Erythroblast (primary cell): Measurements from ENCODE around the gene SLC30A10.
"Not testable (repeated sequence)": the region's sequence is repeated elsewhere in the genome, so short reads cannot be mapped to it uniquely, and the experiment has no call there.

Source experiments
- DNase-seq, 2 experiments: peaks; one replicate each; lab custom pipeline; 2025; lab: John Stamatoyannopoulos, UW
- GATA1 ChIP-seq: IDR thresholded peaks from 2 replicates; pipeline ENCODE4 v1.6.1; 2011; ENCODE audit warnings: low read depth, mild to moderate bottlenecking, control low read depth, low read length, moderate library complexity
- POLR2A ChIP-seq: IDR thresholded peaks from 2 replicates; pipeline ENCODE4 v1.6.1; 2011; ENCODE audit warnings: mild to moderate bottlenecking, low read length

SLC30A10 gene

DNA sequence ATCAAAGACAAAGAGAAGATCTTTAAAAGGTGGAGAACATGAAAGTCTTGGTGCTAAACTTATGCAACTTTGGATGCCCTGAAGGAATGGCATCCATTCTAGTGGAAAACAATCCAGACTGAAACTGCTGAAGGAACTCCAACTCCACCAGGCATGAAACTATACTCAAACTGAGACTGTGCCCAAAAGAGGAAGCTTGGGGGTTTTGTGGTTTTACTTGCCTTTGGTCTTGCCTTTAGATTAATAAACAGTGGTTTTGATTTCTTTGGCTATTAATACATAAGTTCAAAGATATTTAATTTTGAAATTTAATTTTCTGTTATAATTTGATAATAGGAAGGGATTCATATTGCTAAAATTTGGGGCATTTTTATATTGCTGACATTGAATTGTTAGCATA lies 17.4 kb upstream of the SLC30A10 start:
- DNase-seq, result no peak
- TF ChIP-seq POLR2A (no peak), GATA1 (no peak)

DNA sequence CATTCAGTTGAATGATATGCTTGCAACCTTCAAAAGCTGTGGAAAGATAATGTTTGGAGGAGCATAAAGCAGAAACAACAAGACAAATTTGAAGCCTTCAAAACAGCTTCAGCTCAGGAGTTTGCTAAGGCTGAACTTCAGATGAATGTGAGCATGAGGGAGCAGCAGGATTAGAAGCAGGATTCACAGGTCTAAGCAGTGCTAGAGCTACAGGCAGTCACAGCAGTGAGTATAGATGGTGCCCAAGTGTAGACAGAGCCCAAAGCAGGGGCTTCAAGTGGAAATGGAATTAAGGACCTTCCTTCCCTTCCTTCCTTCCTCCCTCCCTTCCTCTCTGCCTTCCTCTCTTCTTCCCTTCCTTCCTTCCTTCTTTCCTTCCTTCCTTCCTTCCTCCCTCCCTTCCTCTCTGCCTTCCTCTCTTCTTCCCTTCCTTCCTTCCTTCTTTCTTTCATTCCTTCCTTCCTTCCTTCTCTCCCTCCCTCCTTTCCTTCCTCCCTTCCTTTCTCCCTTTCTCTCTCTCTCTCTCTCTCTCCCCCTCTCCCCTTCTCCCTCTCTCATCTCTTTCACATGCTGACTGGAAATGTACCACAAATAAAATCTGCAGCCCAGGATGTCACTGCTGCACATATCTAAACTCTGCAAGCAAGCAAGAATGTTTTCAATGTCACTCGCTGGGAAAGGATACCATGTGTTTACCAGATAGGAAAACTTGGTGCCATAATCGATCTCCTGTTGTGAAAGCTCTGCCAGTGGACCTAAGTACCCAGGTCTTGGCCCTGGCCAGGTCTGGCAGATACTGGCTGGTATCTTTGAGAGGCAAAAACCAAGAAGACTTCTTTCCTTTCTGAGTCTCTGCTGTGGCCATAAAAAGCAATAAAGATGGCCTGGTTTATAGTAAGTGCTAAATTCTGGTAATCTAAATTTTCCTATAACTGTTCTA lies 13.1 kb upstream of the SLC30A10 start:
- TF ChIP-seq GATA1, result no peak
- no peak for TF ChIP-seq POLR2A
- DNase-seq, result no peak

DNA sequence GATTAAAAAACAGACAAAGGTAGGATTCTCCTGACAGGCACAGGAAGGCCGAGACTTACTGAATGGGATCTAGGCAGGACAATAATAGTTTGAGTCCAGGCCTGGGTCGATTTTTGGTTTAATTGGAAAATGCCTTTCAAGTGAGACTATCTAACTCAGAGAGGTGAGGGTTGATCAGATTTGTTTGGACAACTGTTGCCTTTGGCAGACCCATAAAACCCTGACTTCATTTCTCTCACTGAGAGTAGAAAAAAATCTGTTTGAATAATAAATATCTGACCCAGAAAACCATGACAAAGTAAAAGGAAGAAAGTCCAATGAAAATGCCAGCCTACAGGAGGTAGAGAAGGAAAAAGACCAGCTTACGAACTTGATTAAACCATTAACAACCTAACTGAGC lies 12.3 kb upstream of the SLC30A10 start:
- TF ChIP-seq GATA1, result no peak
- no peak for TF ChIP-seq POLR2A
- DNase-seq, result no peak

DNA sequence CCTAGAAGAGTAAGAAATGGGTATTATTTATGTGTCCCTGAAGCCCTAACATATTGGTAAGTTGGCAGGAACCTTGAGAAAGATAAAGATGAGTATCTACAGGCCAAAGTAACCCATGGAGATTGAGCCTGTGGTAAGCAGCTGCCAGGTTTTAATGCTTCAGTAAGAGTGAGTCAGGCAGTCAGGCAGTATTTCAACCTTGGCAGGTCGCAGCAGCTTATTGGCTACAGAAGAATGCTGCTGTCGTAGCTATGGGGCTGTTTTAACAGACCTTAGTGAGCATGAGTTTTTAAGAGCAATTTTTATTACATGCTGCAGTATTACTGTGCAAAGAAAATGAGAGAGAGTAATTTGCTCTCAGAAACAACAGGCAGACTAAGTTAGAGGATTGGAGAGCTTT lies 10.3 kb upstream of the SLC30A10 start:
- DNase-seq, result no peak

DNA sequence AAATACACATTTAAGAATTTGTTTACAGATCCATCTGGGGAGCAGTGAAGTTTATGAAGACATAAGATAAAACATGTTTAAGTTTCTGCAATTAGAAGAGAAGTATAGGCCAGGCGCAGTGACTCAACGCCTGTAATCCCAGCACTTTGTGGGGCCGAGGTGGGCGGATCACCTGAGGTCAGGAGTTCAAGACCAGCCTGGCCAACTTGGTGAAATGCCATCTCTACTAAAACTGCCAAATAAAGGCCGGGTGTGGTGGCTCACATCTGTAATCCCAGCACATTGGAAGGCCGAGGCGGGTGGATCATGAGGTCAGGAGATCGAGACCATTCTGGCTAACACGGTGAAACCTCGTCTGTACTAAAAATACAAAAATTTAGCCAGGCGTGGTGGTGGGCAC lies 5.4 kb upstream of the SLC30A10 start:
- not testable (repeated sequence) for DNase-seq

More for the DNA sequence above, 10.3 kb upstream of the SLC30A10 start:
- TF ChIP-seq POLR2A (no peak), GATA1 (no peak)

DNA sequence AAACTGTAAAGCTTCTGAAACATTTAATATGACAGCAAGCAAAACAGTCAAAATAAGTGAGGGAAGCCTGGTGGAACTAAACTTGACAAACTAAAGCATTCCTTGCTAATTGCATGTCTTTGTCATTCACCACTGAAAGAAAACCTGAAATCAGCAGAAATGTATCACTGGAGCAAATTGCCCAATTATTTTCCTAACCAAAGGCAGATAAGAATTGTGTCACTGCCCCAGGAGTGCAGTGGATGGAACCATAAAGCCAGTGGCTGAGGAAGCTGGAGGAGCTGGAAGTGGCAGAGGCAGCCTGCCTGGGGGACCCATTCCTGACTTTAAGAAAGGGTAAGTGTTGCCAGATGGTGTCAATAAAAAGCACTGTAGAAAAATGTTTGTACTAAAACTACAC lies 2.7 kb upstream of the SLC30A10 start:
- no peak for DNase-seq
- TF ChIP-seq GATA1 (no peak), POLR2A (no peak)

DNA sequence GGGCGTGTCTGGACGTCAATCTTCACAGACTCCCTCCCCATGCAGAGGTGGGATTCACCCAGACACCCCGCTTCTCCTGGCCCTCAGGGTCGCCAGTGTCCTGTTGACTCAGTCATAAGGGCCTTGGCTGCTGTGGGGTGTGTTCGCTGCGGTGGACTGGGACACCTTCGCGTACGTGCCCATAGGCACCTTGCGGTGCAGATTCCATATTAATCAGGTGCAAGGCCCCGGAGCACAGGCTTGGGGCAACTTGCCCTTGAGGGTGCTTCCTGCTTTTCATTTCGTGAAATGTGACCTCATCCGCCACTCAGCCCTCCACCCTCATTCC lies 398 bp upstream of the SLC30A10 start:
- no peak for TF ChIP-seq POLR2A
- TF ChIP-seq GATA1, result no peak
- no peak for DNase-seq

DNA sequence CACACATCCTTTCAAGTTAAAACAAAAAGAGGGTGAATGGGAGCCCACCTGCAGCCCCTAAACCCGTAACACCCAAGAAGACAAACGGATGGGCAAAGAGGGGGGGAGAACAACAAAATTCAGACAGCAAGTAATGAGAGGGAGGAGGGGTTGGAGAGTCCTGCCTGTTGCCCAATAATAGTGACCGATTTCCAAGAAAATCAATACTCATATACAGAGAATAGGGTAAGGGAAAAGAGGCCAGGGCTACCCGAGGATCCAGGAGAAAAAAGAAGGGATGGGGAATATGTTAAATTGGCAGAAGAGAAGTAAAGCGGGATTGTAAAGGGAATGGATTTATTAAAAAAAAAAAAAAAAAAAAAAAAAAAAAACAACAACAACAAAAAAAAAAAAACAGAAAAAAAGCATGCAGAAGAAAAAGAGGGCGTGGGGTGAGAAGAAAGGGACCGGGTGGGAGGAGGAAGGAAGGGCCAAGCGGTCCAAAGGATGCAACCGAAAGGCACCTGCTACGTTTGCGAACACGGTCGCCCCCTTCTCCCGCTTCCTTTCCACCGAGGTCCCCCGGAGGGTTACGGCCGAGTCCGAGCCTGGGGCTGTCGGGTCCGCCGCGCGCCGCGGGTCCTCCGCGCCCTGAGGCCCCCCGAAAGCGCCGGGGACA lies 930 bp downstream of the SLC30A10 start:
- no peak for DNase-seq
- TF ChIP-seq GATA1, result no peak
- no peak for TF ChIP-seq POLR2A

DNA sequence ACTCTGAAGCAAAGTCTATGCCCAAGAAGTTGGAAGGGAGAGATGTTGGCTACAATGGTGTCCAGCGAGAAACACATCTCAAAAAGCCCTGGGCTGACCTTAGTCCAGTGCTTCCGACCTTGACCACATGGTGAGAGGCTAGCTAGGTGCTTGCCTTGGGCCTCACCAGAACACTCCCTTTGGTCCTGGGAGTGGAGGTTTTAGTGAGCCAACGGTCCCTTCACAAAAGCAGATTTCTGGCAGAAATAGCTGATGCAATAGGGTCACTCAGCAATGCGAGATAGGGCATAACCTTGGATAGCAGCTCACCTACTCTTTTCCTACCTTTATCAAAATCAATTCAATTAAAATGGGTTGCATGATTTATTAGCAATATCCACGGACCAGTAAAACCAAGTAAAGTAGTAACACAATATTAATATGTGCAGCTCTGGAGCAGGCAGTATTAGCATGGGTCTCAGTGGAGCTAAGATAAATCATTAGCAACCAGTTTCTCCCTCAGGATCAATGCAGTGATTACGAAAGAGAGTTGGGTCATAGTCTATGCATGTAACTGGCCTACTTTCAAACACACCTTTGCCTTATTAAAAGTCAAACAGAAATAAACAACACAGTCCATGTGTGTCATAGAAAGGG lies 1.9 kb downstream of the SLC30A10 start:
- TF ChIP-seq GATA1 (no peak), POLR2A (no peak)
- DNase-seq, result no peak

DNA sequence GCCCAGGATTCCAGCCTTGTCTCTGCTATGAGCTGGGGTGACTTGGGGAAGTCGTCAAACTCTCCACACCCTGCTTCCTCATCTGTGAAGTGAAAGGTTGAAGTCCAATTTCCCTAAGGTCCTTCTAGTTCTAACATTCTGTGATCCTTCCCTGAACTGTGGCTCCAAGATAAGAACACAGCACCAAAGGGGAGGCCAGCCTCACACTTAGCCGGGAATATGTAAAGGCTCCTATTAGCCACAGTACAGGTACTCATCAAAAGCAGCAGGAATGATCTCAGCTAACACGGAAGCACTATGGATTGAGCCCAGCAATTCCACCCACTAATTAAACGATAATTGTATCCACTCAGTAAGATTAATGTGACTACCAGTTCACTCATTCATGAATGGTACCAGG lies 4.0 kb downstream of the SLC30A10 start:
- TF ChIP-seq GATA1 (no peak), POLR2A (no peak)
- DNase-seq, result no peak

DNA sequence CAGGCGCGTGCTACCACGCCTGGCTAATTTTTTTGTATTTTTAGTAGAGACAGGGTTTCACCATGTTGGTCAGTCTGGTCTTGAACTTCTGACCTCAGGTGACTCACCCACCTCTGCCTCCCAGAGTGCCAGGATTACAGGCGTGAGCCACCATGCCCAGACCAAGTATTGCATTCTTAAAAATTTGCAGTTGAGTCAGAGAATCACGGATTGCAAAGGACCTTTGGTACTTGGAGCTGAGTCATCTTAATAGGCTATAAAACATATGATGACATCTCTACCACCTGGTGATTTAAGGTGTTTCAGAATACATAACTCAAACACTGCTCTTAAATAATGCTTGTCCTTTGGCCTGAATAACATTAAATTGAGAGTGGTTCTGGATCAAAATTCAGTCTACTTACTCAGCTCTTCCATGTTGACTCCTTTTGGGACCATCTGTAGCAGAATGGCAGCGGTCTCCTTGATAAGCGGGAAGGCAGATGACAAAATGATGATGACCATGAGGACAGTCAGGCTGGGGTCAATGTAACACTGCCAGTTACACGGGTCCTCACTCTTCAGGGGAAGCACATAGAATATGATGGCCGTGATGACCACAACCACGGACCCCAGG lies 10.4 kb downstream of the SLC30A10 start:
- DNase-seq, result no peak
- TF ChIP-seq POLR2A (no peak), GATA1 (no peak)

DNA sequence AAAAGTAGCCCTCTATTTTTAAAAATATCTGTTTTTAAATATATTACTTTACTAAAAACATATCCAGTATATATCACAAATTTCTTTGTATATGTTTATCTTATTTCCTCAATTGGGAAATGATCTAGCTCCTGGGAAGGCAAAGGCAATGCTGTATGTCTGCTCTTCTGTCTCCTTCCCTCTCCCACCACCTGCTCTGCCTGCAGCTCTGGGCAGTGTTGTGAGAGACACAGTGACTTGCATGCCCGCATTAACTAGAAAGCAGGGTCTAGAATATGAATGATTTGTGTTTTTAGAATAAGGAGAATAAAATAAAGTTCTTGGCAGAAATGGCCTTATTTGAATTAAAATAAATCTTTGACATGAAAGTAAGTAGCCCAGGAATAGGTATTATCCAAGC lies 11.1 kb downstream of the SLC30A10 start:
- no peak for TF ChIP-seq POLR2A
- DNase-seq, result no peak

DNA sequence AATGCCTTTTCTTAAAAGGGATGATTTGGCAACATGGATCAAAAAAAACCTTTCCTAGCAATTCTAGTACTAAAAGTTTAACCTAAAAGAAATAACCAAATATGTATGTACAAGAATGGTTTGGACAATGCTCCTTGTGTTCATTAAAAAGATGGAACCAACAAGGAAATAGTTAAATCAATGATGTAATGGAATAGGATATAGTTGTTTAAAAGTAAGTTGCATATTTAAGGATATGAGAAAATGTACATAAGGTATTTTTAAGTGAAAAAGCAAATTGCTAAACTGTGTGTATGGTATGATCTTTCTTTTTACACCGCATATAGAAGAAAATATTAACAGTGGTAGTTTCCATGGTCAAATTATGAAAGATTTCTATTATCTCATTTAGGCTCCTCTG lies 12.1 kb downstream of the SLC30A10 start:
- DNase-seq, result no peak
- TF ChIP-seq GATA1 (no peak), POLR2A (no peak)

DNA sequence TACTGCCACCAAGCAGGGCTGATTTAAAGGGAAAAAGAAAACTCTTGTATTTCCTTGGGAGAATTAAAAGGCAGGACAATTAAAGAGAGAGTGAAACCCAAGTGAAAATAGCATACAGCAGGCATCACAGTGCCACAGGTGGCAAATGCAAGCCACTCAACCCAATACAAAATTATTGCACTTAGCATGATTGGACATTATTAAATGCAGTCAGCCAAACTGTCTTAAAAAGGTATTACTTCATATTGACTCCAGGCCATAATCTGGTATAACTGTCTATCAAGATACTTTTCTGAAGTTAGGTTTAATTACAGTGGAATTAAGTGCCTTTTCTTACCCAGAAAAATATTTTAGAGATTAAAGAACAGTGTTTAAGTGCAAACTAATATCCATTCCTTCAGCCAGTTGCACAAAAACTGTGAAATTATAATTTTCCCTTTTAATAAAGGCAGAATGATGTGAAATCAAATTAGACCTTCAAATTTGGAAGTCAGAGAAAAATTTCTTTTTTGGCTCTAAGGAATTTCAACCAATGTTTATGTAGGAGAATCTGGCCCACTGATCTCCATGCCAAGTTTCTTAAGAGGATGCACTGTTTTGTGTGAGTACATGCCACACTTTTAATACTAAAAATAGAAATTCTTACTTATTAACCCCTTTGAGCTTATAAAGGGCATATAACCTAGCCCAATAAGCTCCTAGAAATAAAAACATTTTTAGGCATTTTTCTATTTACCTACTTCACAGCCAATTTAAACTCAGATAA lies 15.2 kb downstream of the SLC30A10 start:
- DNase-seq, result no peak

More for the DNA sequence above, 15.2 kb downstream of the SLC30A10 start:
- no peak for TF ChIP-seq POLR2A
- no peak for TF ChIP-seq GATA1
